ENCODE data around the gene TIMM10. TPM values are rescaled to one million over a fixed set of nuclear protein-coding genes. Genes with fewer than 3 reads are reported as not detected.

The TIMM10 gene
- total RNA-seq = 71.2 and 86.9 TPM in 2 replicates

GRCh38 chr11:57530596-57531507, at the start of gene TIMM10:
TIMM10 (minus strand) TSS chr11:57530754; CDS start chr11:57530189, 565 bp downstream.
- Histone ChIP-seq H3K36me3 (ENCODE audit: control insufficient read depth, insufficient read depth, low read length) (peaks cover 2% of the 10 kb centered on the region), H3K27me3 (ENCODE audit: control insufficient read depth, insufficient read depth, low read length) (no peaks in the 10 kb centered on the region), H3K4me3 (ENCODE audit: low read depth, low read length) (peak within 1 kb of the TSS; percentile 52)
- DNase-seq (ENCODE audit: low read depth) (peak; percentile 97), FAIRE-seq (no peak)
- TF ChIP-seq, protein P1, sequence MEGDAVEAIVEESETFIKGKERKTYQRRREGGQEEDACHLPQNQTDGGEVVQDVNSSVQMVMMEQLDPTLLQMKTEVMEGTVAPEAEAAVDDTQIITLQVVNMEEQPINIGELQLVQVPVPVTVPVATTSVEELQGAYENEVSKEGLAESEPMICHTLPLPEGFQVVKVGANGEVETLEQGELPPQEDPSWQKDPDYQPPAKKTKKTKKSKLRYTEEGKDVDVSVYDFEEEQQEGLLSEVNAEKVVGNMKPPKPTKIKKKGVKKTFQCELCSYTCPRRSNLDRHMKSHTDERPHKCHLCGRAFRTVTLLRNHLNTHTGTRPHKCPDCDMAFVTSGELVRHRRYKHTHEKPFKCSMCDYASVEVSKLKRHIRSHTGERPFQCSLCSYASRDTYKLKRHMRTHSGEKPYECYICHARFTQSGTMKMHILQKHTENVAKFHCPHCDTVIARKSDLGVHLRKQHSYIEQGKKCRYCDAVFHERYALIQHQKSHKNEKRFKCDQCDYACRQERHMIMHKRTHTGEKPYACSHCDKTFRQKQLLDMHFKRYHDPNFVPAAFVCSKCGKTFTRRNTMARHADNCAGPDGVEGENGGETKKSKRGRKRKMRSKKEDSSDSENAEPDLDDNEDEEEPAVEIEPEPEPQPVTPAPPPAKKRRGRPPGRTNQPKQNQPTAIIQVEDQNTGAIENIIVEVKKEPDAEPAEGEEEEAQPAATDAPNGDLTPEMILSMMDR (IDR thresholded peaks at IDR 0.05; ENCODE audit: insufficient read depth, low read length, severe bottlenecking) = no peak

DNA sequence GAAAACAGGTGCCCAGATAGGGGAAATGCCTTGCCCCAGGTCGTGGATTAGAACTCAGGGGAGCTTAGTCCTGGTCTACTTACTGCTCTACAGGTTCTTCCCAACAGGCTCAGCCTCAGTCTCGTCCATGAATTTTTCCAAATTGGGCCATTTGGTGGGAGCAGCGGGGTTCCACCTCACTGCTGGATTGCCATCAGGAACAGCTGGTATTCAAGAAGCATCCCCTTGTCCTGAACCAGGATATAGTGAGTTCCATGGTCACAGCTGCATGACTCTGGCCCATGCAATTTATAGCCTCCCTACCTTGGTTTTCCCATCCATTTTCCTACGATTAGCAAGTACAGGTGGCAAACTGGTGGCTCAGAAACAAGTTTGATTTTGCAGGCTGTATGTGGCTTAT, 43.5 kb upstream of the TIMM10 start:
- TF ChIP-seq, protein P1 (IDR thresholded peaks at IDR 0.05; ENCODE audit: insufficient read depth, low read length, severe bottlenecking) = no peak
- peaks cover 2% of the 10 kb centered on the region for H3K27me3 ChIP-seq (ENCODE audit: control insufficient read depth, insufficient read depth, low read length)
- H3K36me3 ChIP-seq (ENCODE audit: control insufficient read depth, insufficient read depth, low read length) = no peaks in the 10 kb centered on the region
- H3K4me3 ChIP-seq (ENCODE audit: low read depth, low read length) = no peak overlapping the region
- DNase-seq (ENCODE audit: low read depth) (no peak), FAIRE-seq (no peak)

- FAIRE-seq (no peak), DNase-seq (ENCODE audit: low read depth) (no peak)
- TF ChIP-seq, protein P1 (IDR thresholded peaks at IDR 0.05; ENCODE audit: insufficient read depth, low read length, severe bottlenecking) = no peak
- Histone ChIP-seq H3K27me3 (ENCODE audit: control insufficient read depth, insufficient read depth, low read length) (peaks cover 2% of the 10 kb centered on the region), H3K4me3 (ENCODE audit: low read depth, low read length) (no peak overlapping the region), H3K36me3 (ENCODE audit: control insufficient read depth, insufficient read depth, low read length) (no peaks in the 10 kb centered on the region)
These were observed 41.1 kb upstream of the TIMM10 start for GRCh38 chr11:57571606-57572005.

DNA sequence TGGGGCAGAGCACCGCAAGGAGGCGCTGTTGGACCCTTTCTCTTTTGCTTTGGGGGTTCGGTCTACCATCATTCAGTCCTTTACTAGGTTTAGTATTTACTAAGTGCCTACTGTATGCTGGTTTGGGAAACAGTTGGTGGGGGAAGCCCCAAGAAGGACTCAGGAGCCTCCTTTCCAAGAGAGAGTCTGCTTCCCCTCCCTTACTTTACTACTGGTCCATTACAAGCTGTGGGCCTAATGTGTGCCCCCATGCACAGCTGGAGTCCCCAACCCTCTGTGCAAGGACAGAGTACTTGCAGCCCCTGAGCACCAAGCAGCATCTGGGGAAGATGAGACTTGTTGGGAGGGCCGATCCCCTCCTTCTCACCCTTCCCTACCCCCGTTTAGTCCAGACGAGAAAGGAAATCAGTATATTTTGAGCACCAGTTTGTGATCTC, 37.8 kb upstream of the TIMM10 start:
- Histone ChIP-seq H3K27me3 (ENCODE audit: control insufficient read depth, insufficient read depth, low read length) (no peaks in the 10 kb centered on the region), H3K4me3 (ENCODE audit: low read depth, low read length) (peak overlapping the region; percentile 54), H3K36me3 (ENCODE audit: control insufficient read depth, insufficient read depth, low read length) (no peaks in the 10 kb centered on the region)
- TF ChIP-seq, protein P1 (IDR thresholded peaks at IDR 0.05; ENCODE audit: insufficient read depth, low read length, severe bottlenecking) = peak; percentile 94
- FAIRE-seq = no peak
- peak; percentile 55 for DNase-seq (ENCODE audit: low read depth)

DNA sequence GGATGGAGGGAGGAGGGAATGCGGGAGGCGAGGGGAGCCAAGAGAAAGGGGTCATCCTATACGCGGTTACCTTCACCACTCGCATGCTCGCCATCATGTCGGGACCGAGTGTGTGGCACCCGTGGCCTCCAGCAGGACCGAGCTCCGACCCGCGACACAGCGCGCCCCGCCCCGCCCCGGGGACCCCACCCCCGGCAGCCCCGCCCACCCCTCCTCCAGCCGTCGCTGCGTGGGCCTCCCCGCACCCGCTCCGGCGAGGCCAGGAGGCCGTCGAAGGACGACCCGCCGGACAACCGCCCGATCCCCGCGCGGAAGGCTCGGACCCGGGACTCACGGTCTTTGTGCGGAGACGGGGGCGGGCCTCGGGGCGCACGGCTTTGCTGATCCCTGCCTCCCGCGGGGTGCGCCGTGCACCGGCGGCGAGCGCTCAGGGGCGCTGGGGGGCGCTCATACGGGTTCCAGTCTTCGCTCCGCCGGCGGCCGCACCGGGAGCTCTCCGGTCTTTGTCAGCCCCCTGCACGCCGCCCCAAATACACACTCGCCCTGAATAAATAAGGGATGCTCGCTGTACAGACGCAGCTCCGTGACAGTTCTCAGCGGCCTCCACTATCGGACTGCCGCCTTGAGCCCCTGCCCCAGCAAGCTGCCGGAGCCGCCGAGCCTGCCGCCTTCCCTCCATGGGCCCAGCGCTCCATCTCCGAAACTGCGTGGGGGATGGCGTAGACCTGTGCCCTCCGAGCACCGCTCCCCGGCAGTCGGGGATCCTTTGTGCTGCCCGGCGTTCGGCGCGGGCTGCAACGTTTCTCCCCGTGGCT, 37.2 kb upstream of the TIMM10 start, which contains the start of gene UBE2L6:
Gene UBE2L6 (minus strand): TSS at position 158 of the 815 bp plus-strand sequence. CDS start 61 bp downstream, at position 97.
- TF ChIP-seq, protein P1 (IDR thresholded peaks at IDR 0.05; ENCODE audit: insufficient read depth, low read length, severe bottlenecking) = no peak
- FAIRE-seq (no peak), DNase-seq (ENCODE audit: low read depth) (no peak)

More for the DNA sequence above, 37.2 kb upstream of the TIMM10 start, which contains the start of gene UBE2L6:
- Histone ChIP-seq H3K4me3 (ENCODE audit: low read depth, low read length) (peak within 1 kb of the TSS; percentile 54), H3K27me3 (ENCODE audit: control insufficient read depth, insufficient read depth, low read length) (no peaks in the 10 kb centered on the region), H3K36me3 (ENCODE audit: control insufficient read depth, insufficient read depth, low read length) (no peaks in the 10 kb centered on the region)
